ENCODE results near the gene STRIP2.

- TF ChIP-seq REST (IDR thresholded peaks at IDR 0.05; ENCODE audit: insufficient read depth in 1 of 2, low read depth in 2 of 2, low read length in 1 of 2) = no peak
- TF ChIP-seq CTCF (IDR thresholded peaks at IDR 0.05) = no peak
- TF ChIP-seq POLR2AphosphoS5 (IDR thresholded peaks at IDR 0.05; ENCODE audit: low read depth, low read length) = no peak
- TF ChIP-seq SIN3A (IDR thresholded peaks at IDR 0.05; ENCODE audit: borderline replicate concordance, insufficient read depth, low read depth, low read length) = no peak
Observed at GRCh38 chr7:129480674-129481363, 46.6 kb downstream of the STRIP2 start.

Data from Panc1 (cell line).